ENCODE data around the gene ZNF728. TPM values are rescaled to one million over a fixed set of nuclear protein-coding genes. Genes with fewer than 3 reads are reported as not detected.
"Not testable (repeated sequence)": the region's sequence is repeated elsewhere in the genome, so short reads cannot be mapped to it uniquely, and the experiment has no call there.

The ZNF728 gene
- total RNA-seq, 4 donors from 2014 or later: 1.7 TPM; not detected in 3

DNA sequence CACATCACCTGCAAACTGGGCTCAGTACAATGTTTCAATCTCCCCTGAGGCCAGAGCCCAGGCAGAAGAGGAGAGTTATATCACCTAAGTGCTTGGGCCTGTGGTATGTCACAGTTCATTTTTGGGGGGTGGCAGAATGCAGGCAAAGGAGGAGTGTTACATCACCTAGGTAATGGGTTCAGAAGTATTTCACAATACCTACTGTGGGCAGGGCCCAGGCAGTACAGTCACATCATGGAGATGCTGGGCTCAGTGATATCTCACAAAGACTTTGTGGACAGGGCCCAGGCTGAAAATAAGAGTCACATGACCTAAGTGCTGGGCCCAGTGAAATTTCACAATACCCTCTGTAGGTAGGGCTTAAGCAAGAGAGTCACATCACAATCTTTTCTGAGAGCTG is 12.7 kb upstream of the ZNF728 start:
- no peaks in the 10 kb centered on the region for H3K4me1 ChIP-seq
- TF ChIP-seq, protein P1, sequence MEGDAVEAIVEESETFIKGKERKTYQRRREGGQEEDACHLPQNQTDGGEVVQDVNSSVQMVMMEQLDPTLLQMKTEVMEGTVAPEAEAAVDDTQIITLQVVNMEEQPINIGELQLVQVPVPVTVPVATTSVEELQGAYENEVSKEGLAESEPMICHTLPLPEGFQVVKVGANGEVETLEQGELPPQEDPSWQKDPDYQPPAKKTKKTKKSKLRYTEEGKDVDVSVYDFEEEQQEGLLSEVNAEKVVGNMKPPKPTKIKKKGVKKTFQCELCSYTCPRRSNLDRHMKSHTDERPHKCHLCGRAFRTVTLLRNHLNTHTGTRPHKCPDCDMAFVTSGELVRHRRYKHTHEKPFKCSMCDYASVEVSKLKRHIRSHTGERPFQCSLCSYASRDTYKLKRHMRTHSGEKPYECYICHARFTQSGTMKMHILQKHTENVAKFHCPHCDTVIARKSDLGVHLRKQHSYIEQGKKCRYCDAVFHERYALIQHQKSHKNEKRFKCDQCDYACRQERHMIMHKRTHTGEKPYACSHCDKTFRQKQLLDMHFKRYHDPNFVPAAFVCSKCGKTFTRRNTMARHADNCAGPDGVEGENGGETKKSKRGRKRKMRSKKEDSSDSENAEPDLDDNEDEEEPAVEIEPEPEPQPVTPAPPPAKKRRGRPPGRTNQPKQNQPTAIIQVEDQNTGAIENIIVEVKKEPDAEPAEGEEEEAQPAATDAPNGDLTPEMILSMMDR (IDR thresholded peaks at IDR 0.05): no peak
- no peak for TF ChIP-seq POLR2A (IDR thresholded peaks at IDR 0.05)
- no peak overlapping the region for H3K4me3 ChIP-seq
- no peaks in the 10 kb centered on the region for H3K27me3 ChIP-seq
- intact Hi-C loops (cut with DNase I): no loop called here
- no peak for DNase-seq
- peaks cover 0 to 57% (median 8%) of the 10 kb centered on the region in 3 donors for H3K9me3 ChIP-seq
- H3K36me3 ChIP-seq: no peaks in the 10 kb centered on the region
- no peak overlapping the region for H3K27ac ChIP-seq

DNA sequence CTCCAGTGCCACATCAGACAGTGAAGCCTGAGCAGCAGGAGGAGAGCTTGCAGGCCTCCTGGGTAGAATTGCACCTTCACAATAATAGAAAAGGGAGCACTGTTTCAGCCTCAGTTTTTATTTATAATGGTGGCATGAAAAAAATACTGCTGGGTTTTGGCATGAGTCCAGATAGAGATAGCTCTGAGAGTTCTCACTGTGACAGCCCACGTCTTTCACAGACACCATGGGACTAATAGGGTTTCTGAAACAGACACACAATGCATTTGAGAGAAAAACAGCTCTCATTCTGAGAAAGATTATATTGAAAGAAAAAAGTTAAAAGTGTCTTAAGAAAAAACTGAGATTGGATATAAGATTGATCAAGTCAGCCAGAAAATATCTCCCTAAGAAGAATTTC is 8.0 kb downstream of the ZNF728 start:
- peaks cover 0 to 45% (median 0%) of the 10 kb centered on the region in 3 donors for H3K9me3 ChIP-seq
- H3K27me3 ChIP-seq; intact Hi-C loops (cut with DNase I); H3K4me3 ChIP-seq; H3K36me3 ChIP-seq; H3K27ac ChIP-seq; DNase-seq; H3K4me1 ChIP-seq: not testable (repeated sequence)
- 40 to 43% methylated on average over 1 of the region's 1 CpG for WGBS, 2 donors

DNA sequence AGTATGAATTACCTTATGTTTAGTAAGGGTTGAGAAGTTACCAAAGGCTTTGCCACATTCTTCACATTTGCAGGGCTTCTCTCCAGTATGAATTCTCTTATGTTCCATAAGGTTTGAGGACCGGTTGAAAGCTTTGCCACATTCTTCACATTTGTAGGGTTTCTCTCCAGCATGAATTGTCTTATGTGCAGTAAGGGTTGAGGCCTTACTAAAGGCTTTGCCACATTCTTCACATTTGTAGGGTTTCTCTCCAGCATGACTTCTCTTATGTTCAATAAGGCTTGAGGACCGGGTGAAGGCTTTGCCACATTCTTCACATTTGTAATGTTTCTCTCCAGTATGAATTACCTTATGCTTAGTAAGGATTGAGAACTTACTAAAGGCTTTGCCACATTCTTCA is 26.7 kb downstream of the ZNF728 start:
- no peak overlapping the region for H3K27ac ChIP-seq
- no peak overlapping the region for H3K4me3 ChIP-seq
- 79 to 84% methylated on average over 2 of the region's 2 CpGs for WGBS, 2 donors
- H3K27me3 ChIP-seq: no peaks in the 10 kb centered on the region
- TF ChIP-seq POLR2A (IDR thresholded peaks at IDR 0.05): no peak
- TF ChIP-seq, protein P1 (IDR thresholded peaks at IDR 0.05): no peak
- no peak for DNase-seq
- peaks cover 8 to 96% (median 70%) of the 10 kb centered on the region in 3 donors for H3K9me3 ChIP-seq
- H3K36me3 ChIP-seq: peaks cover 0 to 21% (median 0%) of the 10 kb centered on the region in 3 donors
- intact Hi-C loops (cut with DNase I): no loop called here
- H3K4me1 ChIP-seq: no peaks in the 10 kb centered on the region

DNA sequence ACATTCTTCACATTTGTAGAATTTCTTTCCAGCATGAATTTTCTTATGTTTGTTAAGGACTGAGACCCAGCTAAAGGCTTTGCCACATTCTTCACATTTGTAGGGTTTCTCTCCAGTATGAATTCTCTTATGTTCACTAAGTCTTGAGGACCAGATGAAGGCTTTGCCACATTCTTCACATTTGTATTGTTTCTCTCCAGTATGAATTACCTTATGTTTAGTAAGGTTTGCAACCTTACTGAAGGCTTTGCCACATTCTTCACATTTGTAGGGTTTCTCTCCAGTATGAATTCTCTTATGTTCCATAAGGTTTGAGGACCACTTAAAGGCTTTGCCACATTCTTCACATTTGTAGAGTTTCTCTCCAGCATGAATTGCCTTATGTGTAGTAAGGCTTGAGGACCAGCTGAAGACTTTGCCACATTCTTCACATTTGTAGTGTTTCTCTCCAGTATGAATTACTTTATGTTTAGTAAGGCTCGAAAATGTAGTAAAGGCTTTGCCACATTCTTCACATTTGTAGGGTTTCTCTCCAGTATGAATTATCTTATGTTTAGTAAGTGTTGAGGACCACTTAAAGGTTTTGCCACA is 27.3 kb downstream of the ZNF728 start:
- H3K4me3 ChIP-seq; H3K27me3 ChIP-seq; intact Hi-C loops (cut with DNase I); H3K27ac ChIP-seq; DNase-seq; H3K4me1 ChIP-seq: not testable (repeated sequence)
- Histone ChIP-seq H3K9me3 (peaks cover 8 to 96% (median 68%) of the 10 kb centered on the region in 3 donors), H3K36me3 (peaks cover 0 to 21% (median 0%) of the 10 kb centered on the region in 3 donors)
- 35 to 68% methylated on average over 1 of the region's 1 CpG for WGBS, 2 donors

DNA sequence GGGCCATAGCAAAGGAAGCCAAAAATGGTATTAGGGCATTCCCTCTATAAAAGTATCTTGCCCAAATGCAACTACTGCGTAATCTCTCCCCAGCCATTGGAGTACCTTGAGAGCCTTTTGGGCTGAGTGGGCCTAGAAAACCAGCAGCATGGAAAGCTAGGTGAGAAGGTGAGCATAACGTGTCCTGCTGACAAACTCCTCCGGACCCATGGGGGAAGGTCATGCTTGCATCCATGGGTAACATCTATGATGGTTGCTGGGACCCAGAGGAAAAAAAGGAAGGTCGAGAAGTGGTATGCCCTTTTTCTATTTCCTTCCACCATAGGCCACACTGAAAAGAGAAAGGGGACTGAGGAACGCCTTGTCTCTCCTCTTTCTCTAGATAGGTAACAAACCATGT is 57.4 kb downstream of the ZNF728 start:
- DNase-seq: no peak
- Histone ChIP-seq H3K27ac (no peak overlapping the region), H3K4me3 (no peak overlapping the region), H3K9me3 (peaks cover 5 to 63% (median 33%) of the 10 kb centered on the region in 3 donors), H3K4me1 (no peaks in the 10 kb centered on the region), H3K36me3 (no peaks in the 10 kb centered on the region), H3K27me3 (no peaks in the 10 kb centered on the region)
- intact Hi-C loops (cut with DNase I): no loop called here
- 54 to 62% methylated on average over 5 of the region's 5 CpGs for WGBS, 2 donors
- TF ChIP-seq, protein P1 (IDR thresholded peaks at IDR 0.05): no peak

DNA sequence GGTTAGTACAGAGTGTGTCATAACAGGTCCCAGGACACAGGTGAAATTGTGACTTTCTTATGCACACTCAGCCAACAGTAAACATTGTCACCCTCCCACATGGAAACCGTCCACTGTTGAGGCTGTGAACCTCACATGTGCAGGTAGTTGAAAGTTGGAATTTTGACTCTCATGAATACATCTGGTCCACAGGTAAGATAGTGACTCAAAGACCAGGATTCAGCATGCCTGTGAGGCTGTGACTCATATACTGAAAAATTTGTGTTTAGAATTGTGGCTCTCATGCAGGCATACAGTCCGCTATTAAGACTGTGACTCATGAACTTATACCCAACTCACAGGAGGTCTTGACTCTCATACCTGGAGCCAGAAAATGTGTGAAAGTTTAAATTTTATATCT is 67.8 kb downstream of the ZNF728 start:
- no peak overlapping the region for H3K4me3 ChIP-seq
- TF ChIP-seq, protein P1 (IDR thresholded peaks at IDR 0.05): no peak
- no peak for TF ChIP-seq POLR2A (IDR thresholded peaks at IDR 0.05)
- DNase-seq: no peak
- peaks cover 0 to 16% (median 0%) of the 10 kb centered on the region in 3 donors for H3K9me3 ChIP-seq
- no peaks in the 10 kb centered on the region for H3K27me3 ChIP-seq
- H3K36me3 ChIP-seq: no peaks in the 10 kb centered on the region
- intact Hi-C loops (cut with DNase I): no loop called here
- H3K27ac ChIP-seq: no peak overlapping the region
- H3K4me1 ChIP-seq: no peaks in the 10 kb centered on the region
- 72 to 91% methylated on average over 2 of the region's 2 CpGs for WGBS, 2 donors

DNA sequence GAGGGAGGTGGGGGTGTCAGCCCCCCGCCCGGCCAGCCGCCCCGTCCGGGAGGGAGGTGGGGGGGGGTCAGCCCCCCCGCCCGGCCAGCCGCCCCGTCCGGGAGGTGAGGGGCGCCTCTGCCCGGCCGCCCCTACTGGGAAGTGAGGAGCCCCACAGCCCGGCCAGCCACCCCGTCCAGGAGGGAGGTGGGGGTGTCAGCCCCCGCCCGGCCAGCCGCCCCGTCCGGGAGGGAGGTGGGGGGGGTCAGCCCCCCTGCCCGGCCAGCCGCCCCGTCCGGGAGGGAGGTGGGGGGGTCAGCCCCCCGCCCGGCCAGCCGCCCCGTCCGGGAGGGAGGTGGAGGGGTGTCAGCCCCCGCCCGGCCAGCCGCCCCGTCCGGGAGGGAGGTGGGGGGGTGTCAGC is 75.4 kb downstream of the ZNF728 start:
- H3K4me1 ChIP-seq; H3K4me3 ChIP-seq; H3K27me3 ChIP-seq; DNase-seq; H3K36me3 ChIP-seq; H3K27ac ChIP-seq; intact Hi-C loops (cut with DNase I): not testable (repeated sequence)
- no CpG with 5 or more reads among the region's 34 CpGs for WGBS, 2 donors
- peaks cover 0 to 15% (median 0%) of the 10 kb centered on the region in 3 donors for H3K9me3 ChIP-seq

DNA sequence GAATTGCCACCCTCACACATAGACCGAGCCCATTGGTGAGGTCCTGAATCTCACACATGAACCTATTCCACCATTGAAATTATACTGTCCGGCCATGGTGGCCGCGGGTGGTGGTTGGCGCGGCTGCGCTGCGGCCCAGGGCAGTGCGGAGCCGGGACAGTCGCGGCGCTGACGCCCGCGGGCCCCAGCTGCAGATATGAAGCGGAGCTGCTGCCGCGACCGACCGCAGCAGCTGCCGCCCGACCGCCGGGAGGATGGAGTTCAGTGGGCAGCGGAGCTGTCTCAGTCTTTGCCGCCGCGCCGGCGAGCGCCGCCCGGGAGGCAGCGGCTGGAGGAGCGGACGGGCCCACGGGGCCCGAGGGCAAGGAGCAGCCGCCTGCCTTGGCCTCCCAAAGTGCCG is 77.8 kb downstream of the ZNF728 start:
- H3K4me3 ChIP-seq; H3K27ac ChIP-seq; H3K4me1 ChIP-seq; intact Hi-C loops (cut with DNase I); DNase-seq; H3K27me3 ChIP-seq; H3K36me3 ChIP-seq: not testable (repeated sequence)
- no CpG with 5 or more reads among the region's 41 CpGs for WGBS, 2 donors
- peaks cover 0 to 14% (median 0%) of the 10 kb centered on the region in 3 donors for H3K9me3 ChIP-seq
